GM13977 (cell line): ENCODE results near the gene VPS52.
"Not testable (repeated sequence)": the region's sequence is repeated elsewhere in the genome, so short reads cannot be mapped to it uniquely, and the experiment has no call there.

Experiments used
- DNase-seq: peaks from one replicate; pipeline ENCODE4 v3.0.0; 2012; ENCODE audit warnings: low spot score
- in situ Hi-C: fragments of 300-500 bp; cut with MboI; formaldehyde crosslinking; loops from one replicate; pipeline ENCODE4 v1.12.0; 2022; ENCODE audit warnings: low sequenced_read_pairs, low pct_unique_long_range_greater_than_20kb, mixed read lengths, inconsistent platforms; ENCODE audit not compliant: unreplicated experiment
- TF ChIP-seq, protein P1 (sequence below): IDR thresholded peaks from 2 replicates; pipeline ENCODE4 v1.5.1; 2012; ENCODE audit warnings: mild to moderate bottlenecking, control low read depth; ENCODE audit not compliant: insufficient read depth; ENCODE audit errors: extremely low read depth, missing control alignments

VPS52 gene

DNA sequence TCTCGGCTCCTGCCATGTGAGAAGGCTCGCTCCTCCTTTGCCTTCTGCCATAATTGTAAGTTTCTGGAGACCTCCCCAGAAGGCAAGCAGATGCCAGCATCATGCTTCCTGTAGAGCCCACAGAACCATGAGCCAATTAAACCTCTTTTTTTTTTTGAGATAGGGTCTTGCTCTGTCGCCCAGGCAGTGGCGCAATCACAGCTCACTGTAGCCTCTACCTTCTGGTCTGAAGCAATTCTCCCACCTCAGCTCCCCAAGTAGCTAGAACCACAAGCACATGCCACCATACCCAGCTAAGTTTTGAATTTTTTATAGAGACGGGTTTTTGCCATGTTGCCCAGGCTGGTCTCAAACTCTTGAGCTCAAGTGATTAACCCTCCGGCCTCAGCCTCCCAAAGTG, 34.8 kb downstream of the VPS52 start:
- TF ChIP-seq, protein P1, sequence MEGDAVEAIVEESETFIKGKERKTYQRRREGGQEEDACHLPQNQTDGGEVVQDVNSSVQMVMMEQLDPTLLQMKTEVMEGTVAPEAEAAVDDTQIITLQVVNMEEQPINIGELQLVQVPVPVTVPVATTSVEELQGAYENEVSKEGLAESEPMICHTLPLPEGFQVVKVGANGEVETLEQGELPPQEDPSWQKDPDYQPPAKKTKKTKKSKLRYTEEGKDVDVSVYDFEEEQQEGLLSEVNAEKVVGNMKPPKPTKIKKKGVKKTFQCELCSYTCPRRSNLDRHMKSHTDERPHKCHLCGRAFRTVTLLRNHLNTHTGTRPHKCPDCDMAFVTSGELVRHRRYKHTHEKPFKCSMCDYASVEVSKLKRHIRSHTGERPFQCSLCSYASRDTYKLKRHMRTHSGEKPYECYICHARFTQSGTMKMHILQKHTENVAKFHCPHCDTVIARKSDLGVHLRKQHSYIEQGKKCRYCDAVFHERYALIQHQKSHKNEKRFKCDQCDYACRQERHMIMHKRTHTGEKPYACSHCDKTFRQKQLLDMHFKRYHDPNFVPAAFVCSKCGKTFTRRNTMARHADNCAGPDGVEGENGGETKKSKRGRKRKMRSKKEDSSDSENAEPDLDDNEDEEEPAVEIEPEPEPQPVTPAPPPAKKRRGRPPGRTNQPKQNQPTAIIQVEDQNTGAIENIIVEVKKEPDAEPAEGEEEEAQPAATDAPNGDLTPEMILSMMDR = no peak
- no peak for DNase-seq
- in situ Hi-C loops = no loop called here

- TF ChIP-seq, protein P1 = no peak
- in situ Hi-C loops = no loop called here
Measured at GRCh38 chr6:33236328-33236727, 35.3 kb downstream of the VPS52 start.

GRCh38 chr6:33235221-33235634, 36.4 kb downstream of the VPS52 start:
- TF ChIP-seq, protein P1 = no peak
- in situ Hi-C loops = no loop called here
- no peak for DNase-seq

More at GRCh38 chr6:33236328-33236727, 35.3 kb downstream of the VPS52 start:
- DNase-seq = no peak

- in situ Hi-C loops, DNase-seq: not testable (repeated sequence)
Measured at GRCh38 chr6:33226503-33227120, 45.1 kb downstream of the VPS52 start.

GRCh38 chr6:33217681-33218080, 54.0 kb downstream of the VPS52 start:
- DNase-seq = no peak
- in situ Hi-C loops = no loop called here
- TF ChIP-seq, protein P1 = no peak

- in situ Hi-C loops = no loop called here
- TF ChIP-seq, protein P1 = no peak
- DNase-seq = no peak
Measured at GRCh38 chr6:33217246-33217645, 54.4 kb downstream of the VPS52 start.

DNA sequence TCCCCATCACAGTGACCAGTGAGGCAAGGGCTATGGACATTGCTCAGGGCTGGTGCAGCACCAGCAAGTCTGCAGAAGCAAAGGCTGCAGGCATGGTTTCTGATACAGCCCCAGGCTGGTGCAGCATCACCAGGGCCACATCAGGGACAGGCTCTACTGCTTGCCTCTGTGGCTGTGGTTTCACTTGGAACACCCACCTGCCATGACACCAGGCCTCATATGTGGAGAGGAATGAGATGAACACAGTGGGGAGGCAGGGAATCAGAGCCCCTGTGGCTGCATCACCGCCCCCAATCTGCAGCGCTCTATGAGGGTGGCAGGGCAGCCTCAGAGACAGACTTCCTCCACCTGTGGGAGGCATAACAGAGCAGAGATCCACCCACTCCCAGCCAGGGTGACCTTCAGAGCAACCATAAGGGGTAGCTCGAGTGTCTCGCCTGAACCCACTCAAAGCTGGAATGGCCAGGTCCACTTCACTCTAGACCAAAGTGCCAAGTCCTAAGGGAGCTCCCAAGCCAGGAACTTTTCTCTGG, 55.5 kb downstream of the VPS52 start:
- in situ Hi-C loops = no loop called here
- TF ChIP-seq, protein P1 = no peak
- no peak for DNase-seq
